HG02610 (cell line): ENCODE measurements around the gene TERB1.
A peak's percentile ranks its signal among the peaks of the same experiment; 100 is the strongest.

Experiments used
- ATAC-seq: cut with Tn5 transposase; IDR thresholded peaks from one replicate; pipeline ENCODE4 v1.9.1; 2021; ENCODE audit warnings: mild to moderate bottlenecking, moderate library complexity; ENCODE audit not compliant: unreplicated experiment

TERB1 gene

DNA sequence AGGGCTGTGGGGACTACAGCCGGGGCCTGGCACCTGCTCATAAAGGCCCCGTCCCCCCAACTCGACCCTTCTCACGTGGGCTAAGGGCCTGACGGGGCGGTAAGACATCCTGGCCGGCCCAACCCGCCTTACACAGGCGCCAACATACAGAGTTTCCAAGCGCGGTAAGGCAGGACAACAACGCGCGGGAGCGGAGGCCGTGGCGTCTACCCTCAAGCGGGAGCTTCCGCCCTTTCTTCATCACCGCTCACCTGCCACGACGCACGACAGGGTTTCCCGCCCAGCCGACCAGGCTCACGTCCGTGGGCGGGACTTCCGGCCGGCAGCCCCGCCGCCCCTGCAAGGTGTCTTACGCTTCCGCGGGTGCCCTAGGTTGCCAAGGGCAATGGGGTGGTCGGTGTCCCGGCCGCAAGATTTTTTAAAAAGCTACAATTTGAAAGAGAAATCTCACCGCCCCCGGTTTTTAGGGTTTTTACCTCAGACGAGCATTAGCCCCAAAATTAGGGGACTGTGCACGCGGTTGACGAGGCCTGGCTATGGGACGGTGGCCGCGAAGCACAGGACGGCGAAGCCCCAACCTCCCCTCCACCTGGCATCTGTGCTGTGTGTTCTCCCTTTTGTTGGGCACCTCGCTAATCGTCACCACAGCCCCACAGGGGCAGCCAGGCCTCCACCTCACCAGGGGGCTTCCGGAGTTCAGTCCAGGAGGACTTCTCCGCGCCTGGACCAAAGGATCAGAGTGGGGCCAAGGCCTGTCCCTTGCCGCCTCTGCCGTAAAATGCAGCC, at the start of gene TERB1:
Gene TERB1 (minus strand): TSS at position 265 of the 786 bp plus-strand sequence. CDS start 4,786 bp downstream, outside the sequence.
- no peak for ATAC-seq

DNA sequence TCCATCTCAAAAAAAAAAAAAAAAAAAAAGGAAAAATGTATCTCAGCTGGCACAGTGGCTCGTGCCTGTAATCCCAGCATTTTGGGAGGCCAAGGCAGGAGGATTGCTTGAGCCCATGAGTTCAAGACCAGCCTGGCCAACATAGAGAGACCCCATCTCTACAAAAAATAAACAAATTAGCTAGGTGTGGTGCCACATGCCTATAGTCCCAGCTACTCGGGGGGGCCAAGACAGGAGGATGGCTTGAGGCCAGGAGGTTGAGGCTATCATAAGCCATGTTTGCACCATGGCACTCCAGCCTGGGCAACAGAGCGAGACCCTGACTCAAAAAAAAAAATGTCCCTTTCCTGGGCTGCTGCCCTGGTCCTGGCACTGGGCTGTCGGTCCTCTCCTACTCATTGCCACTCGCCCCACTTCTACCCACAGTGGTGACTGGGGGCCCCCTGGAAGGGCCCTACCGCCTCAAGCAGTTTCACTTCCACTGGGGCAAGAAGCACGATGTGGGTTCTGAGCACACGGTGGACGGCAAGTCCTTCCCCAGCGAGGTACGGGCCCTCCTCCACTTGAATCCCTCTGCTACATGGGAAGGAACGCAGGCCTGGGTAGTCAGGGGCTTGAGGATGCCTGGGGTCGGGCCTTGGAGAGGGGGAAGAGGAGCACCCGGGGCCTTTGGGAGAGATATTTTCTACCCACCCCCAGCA, 48.9 kb upstream of the TERB1 start:
- no peak for ATAC-seq

- no peak for ATAC-seq
Measured at GRCh38 chr16:66849549-66849948, 48.2 kb upstream of the TERB1 start.

GRCh38 chr16:66849021-66849420, 47.6 kb upstream of the TERB1 start:
- no peak for ATAC-seq

DNA sequence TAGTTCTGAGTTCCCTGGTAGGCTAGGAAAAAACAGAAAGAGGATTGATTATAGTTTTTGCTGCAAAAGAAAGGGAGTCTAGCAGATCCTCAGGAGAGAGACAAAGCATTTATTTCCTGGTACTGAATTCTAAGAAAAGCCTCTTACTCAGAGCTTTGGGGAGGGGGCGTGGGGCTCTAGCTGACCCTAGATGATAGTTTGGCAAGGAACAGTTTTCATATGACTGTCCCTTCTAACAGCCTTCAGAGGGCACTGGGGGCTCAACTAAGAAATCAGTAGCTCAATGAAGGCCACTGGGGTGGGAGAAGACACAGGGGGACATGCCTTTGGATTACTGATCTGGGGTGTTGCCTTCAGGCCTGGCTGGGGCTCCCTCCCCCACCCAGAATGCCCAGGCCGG, 46.8 kb upstream of the TERB1 start:
- ATAC-seq: no peak

DNA sequence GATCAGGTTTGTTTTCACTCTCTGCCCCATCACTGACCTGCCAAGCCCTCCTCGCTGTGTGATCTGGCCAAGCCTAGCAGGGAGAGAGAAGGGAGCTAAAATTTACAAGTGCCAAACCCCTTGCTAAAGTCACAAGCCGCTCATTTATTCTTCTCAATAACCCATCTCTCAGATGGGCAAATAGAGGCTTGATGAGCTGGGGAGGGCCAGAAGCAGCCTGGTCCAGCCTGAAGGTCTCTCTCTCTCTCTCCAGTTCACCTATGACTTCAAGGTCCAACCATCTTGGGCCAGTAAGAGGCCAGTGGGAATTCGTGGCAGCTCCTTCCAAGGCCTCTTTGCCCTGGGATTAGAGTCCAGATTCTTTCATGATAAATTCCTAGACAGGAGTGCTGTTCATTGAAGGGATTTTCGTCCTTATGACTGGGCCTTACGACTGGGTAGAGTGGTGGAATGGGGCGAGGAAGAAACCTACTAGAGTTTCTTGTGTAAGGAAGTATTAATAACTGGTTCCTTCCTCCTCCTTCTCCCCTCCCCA, 46.2 kb upstream of the TERB1 start:
- no peak for ATAC-seq

GRCh38 chr16:66846831-66847230, 45.4 kb upstream of the TERB1 start:
- no peak for ATAC-seq

- no peak for ATAC-seq
Measured at GRCh38 chr16:66846266-66846665, 44.9 kb upstream of the TERB1 start.

DNA sequence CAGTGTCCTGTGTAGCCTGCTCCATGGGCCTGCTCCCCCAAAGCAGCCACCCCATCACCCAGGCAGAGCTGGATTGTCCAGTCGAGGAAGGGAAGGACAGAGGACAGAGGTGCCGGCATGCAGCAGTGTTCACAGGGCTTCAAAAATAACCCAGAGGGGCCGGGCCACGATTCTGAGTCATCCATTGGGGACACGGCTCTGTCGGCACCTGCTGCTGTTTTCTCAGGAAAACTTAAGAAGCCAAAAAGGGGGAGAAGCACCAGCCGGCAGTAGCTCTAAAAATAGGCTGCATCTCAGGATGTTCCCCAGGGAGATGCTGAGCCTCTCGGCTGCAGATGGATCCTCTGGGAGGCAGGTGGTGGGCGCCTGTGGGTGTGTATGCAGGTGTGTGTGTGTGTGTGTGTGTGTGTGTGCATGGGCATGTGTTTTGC, 44.4 kb upstream of the TERB1 start:
- no peak for ATAC-seq

DNA sequence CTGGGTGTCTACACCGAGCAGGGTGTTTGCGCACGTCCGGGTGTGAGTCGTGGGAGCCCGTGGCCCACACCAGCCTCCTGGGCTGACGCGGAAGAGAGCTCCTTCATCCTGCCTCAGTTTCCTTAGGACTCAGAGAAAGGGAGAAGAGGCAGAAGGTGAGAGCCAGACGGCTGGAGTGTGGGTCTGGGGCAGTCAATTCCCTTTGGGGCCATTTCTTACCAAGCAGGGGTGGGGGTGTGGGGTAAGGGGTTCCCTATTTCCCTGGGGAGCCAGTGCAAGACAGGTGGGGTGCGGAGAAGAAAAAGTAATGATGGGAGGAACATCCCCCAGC, 43.7 kb upstream of the TERB1 start:
- ATAC-seq: no peak

DNA sequence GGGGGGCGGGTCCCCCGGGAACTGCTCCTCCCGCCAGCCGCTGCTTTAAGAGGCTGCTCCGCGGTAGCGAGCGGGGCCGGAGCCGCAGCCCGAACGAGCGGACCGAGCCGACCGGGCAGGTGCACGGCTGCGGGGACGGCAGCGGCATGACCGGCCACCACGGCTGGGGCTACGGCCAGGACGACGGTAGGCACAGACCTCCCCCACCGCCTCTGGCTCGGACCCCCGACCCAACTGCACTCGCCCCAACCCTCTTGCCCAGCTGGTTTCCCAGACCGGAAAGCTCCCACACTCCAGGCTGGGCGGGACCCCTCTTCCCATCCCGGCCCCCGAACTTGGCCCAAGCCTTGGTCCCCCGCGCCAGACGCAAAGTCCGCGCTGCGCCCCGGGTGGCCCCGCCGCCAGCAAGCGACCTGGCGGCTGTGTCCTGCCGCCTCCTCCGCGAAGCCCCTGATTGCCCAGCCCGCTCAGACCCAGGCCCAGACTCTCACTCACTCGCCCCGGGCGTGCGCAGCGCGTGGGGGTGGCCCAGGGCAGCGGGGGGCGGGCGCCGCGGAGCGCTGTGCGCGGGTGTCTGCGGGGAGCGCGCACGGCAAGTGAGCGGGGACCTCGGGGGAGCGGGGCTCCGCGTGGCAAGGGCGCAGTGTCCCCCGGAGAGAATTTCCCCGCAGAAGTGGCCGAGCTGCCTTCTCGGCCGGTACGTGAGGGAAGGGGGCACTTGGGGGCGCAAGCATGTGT, 43.1 kb upstream of the TERB1 start, which contains the start of gene CA7:
Gene CA7 (plus strand): TSS at position 73 of the 738 bp plus-strand sequence. CDS start 74 bp downstream, at position 147.
- ATAC-seq: no peak

DNA sequence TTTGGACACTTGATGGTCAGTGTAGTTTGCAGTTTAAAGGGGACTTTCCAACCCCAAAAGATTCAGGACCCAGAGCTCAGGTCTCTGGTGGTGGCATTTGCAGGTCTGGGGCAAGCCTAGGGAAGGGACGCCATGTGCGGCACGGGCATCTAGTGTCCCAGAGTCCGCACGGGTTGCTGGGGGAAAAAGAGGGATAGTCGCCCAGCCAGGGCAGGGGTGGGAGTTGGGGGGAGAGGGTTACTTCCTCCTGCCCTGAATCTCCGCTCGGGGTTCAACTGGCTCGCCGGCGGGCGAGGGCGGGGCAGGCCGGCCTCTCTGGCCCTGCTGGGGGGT, 42.6 kb upstream of the TERB1 start:
- ATAC-seq: no peak

DNA sequence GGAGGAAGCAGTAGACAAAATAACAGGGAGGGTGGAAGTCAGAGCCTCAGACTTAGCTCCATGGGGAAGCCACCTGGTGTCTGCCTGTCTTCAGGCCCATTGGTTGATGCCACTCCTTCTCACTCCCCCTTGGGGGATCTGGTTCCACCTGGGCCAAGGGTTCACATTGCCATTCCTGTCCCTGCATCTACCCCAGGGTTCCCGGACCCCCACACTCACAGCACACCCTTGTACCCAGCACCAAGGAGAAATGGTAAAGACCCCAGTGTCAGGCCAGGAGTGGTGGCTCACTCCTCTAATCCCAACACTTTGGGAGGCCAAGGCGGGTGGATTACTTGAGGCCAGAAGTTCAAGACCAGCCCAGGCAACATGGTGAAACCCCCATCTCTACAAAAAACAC, 41.8 kb upstream of the TERB1 start:
- ATAC-seq: no peak

DNA sequence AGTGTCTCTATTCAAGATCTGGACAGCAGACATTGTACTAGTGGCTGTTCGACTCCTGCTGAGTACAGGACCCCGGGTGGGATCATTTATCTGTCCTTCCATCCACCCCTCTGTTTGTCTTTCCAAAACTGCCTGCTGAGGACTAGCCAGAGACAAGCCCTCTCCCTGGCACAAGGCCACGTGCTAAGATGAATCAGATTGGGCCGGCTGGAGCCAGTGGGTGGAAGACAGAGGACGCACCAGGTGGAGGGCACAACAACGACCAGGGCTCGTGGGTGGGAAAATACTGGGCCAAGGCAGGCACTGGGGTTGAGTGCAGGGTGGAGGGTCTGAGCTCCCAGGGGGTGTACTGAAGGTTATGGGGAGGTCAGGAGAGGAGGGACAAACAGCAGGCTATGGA, 41.4 kb upstream of the TERB1 start:
- no peak for ATAC-seq

DNA sequence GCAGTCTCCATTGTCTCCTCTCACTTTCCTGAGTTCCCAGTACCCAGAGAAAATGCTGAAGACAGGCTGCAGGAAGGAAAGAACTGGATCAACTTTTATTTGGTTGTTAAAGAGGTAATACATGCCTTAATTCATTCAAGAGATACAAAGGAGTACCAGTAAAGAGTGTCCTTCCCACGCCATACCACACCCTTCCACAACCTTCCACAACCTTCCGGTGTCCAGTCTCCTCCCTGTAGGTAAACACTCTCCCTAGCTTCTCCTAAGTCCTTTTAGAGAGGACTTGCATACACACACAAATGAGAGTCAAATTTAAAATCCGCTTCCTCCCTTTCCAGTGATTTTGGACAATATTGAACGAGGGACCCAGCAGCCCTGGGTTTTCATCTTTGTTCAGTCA, 40.0 kb upstream of the TERB1 start:
- no peak for ATAC-seq

DNA sequence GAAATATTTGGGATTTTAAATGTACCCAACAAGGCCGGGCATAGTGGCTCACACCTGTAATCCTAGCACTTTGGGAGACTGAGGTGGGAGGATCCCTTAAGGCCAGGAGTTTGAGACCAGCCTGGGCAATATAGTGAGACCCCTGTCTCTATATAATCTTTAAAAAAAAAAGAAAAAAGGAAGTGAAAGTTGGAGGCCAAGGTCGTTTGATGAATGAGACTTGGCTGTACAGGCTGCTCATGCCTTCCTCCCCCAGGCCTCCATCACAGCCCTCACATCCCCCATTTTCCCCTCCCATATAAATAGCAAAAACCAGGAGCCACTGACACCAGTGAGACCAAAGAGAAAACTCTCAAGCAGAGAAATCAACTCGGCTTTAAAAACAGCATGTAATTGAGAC, 39.5 kb upstream of the TERB1 start:
- ATAC-seq: no peak

- no peak for ATAC-seq
Measured at GRCh38 chr16:66834746-66835145, 33.4 kb upstream of the TERB1 start.

DNA sequence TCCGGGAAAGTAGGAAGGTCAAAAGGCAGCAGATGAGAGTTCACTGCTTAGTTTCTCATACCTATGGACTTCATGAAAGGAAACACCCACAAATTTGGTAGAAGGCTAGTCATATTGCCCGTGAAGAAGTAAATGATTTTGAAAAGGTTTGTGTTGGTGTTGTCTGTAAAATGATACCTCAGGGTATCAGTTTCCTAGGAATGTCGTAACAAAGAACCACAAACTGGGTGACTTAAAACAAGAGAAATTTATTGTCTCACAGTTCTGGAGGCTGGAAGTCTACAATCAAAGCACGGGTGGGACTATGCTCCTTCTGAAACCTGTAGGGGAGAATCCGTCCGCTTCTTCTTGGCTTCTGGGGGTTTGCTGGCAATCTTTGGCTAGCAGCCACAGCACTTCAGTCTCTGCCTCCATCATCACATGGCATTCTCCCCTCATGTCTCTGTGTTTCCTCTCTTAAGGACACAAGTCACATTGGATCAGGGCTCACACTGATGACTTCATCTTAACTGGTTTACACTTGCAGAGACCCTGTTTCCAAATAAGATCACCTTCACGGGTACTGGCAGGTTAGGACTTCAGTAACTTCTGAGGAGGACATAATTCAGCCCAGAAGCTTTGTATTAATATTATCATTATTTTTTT, 31.4 kb upstream of the TERB1 start:
- no peak for ATAC-seq

- ATAC-seq: no peak
Measured at GRCh38 chr16:66832190-66832589, 30.8 kb upstream of the TERB1 start.

GRCh38 chr16:66830422-66831404, 29.3 kb upstream of the TERB1 start, which contains the start of gene NAE1:
TSS of gene NAE1 (minus strand) at chr16:66830976. CDS start at chr16:66830899, 77 bp downstream.
- ATAC-seq: peak; percentile 90
